AG04450 (cell line): ENCODE measurements around the gene DNAI1. TPM values are rescaled to one million over a fixed set of nuclear protein-coding genes. Genes with fewer than 3 reads are reported as not detected.

Experiments
- CTCF ChIA-PET: fragments of 300-600, 350-600 bp; formaldehyde crosslinking; extraction: SDS; loops from one replicate; lab custom pipeline; 2022; ENCODE audit warnings: antibody characterized with exemption, inconsistent platforms; lab: Charles Lee
- POLR2A ChIA-PET: fragments of 350-600 bp; formaldehyde crosslinking; extraction: SDS; loops from one replicate; lab custom pipeline; 2021; ENCODE audit warnings: antibody characterized with exemption, inconsistent platforms; lab: Yijun Ruan, JAX
- DNase-seq: peaks from one replicate; pipeline ENCODE4 v3.0.0-alpha.2; 2011; ENCODE audit warnings: low read depth, low spot score
- H3K27ac ChIP-seq: one replicate; pipeline ENCODE4 v1.5.1; 2012; ENCODE audit warnings: low read depth, low read length, control low read depth
- H3K27me3 ChIP-seq: one replicate; pipeline ENCODE4 v1.6.0; 2012; ENCODE audit warnings: low read length; ENCODE audit not compliant: control insufficient read depth, insufficient read depth
- H3K4me3 ChIP-seq: 2 replicates; pipeline ENCODE4 v1.5.1; 2011; ENCODE audit warnings: mild to moderate bottlenecking, low read depth, low read length, control low read depth
- H3K9me3 ChIP-seq: 2 replicates; pipeline ENCODE4 v1.5.1; 2012; ENCODE audit warnings: low read length; ENCODE audit not compliant: control insufficient read depth, insufficient read depth
- CTCF ChIP-seq: IDR thresholded peaks from 2 replicates; pipeline ENCODE4 v1.5.1; 2011; ENCODE audit warnings: low read depth, low read length, control low read depth, inconsistent platforms
- polyA plus RNA-seq: library from polyadenylated mRNA; depleted of rRNA; stranded (reverse); fragments of >200 nt; gene quantifications from 2 replicates; pipeline ENCODE4 v1.2.3, GENCODE V29; 2011

Gene DNAI1
- polyA plus RNA-seq, 1 experiment, result not detected

GRCh38 chr9:34564617-34565016 is 106.0 kb downstream of the DNAI1 start:
- peaks cover 51% of the 10 kb centered on the region for H3K27me3 ChIP-seq
- ChIA-PET CTCF (no interaction called here), POLR2A (no interaction called here)
- DNase-seq, result no peak
- H3K27ac ChIP-seq, result no peak overlapping the region
- peaks cover 3% of the 10 kb centered on the region for H3K9me3 ChIP-seq
- H3K4me3 ChIP-seq, result no peak overlapping the region
- TF ChIP-seq CTCF, result no peak

- peaks cover 3% of the 10 kb centered on the region for H3K9me3 ChIP-seq
- ChIA-PET CTCF (no interaction called here), POLR2A (no interaction called here)
- no peak overlapping the region for H3K27ac ChIP-seq
- H3K4me3 ChIP-seq, result no peak overlapping the region
- peaks cover 56% of the 10 kb centered on the region for H3K27me3 ChIP-seq
- DNase-seq, result no peak
- no peak for TF ChIP-seq CTCF
These were observed 107.3 kb downstream of the DNAI1 start for GRCh38 chr9:34565856-34566255.

GRCh38 chr9:34566322-34566721 is 107.7 kb downstream of the DNAI1 start:
- ChIA-PET POLR2A (no interaction called here), CTCF (no interaction called here)
- H3K9me3 ChIP-seq, result peaks cover 3% of the 10 kb centered on the region
- H3K4me3 ChIP-seq, result no peak overlapping the region
- no peak overlapping the region for H3K27ac ChIP-seq
- H3K27me3 ChIP-seq, result peaks cover 59% of the 10 kb centered on the region
- no peak for TF ChIP-seq CTCF
- no peak for DNase-seq

- H3K27ac ChIP-seq, result no peak overlapping the region
- no peak for DNase-seq
- ChIA-PET POLR2A (no interaction called here), CTCF (interaction anchor here (1.0 kb wide), 1 partner anchor 25 kb away, joined by 4 read pairs; no protein-coding TSS in a partner anchor)
- H3K4me3 ChIP-seq, result no peak overlapping the region
- peaks cover 2% of the 10 kb centered on the region for H3K9me3 ChIP-seq
- peaks cover 64% of the 10 kb centered on the region for H3K27me3 ChIP-seq
- TF ChIP-seq CTCF, result no peak
These were observed 108.4 kb downstream of the DNAI1 start for GRCh38 chr9:34566972-34567371.

- TF ChIP-seq CTCF, result no peak
- H3K9me3 ChIP-seq, result no peaks in the 10 kb centered on the region; the same call in 1 of the 2 replicates
- CTCF ChIA-PET, result interaction anchor here (1.0 kb wide), 1 partner anchor 23 kb away, joined by 4 read pairs; no protein-coding TSS in a partner anchor
- H3K27me3 ChIP-seq, result peaks cover 70% of the 10 kb centered on the region
- no peak overlapping the region for H3K27ac ChIP-seq
- no peak for DNase-seq
- no peak overlapping the region for H3K4me3 ChIP-seq
- POLR2A ChIA-PET, result no interaction called here
These were observed 109.5 kb downstream of the DNAI1 start for GRCh38 chr9:34568133-34568532.
